ENCODE data around the gene CDK19.
"Not testable (repeated sequence)": the region's sequence is repeated elsewhere in the genome, so short reads cannot be mapped to it uniquely, and the experiment has no call there.

The CDK19 gene

GRCh38 chr6:110841266-110841665 lies 26.0 kb upstream of the CDK19 start:
- no peaks in the 10 kb centered on the region for H3K4me1 ChIP-seq (ENCODE audit: control insufficient read depth in 5 of 5, insufficient read depth in 5 of 5, low read length in 5 of 5)
- no peak overlapping the region for H3K4me3 ChIP-seq (ENCODE audit: low read depth in 1 of 5, low read length in 5 of 5)
- no peak overlapping the region for H3K9ac ChIP-seq (ENCODE audit: low read length in 5 of 5)
- no peaks in the 10 kb centered on the region for H3K27me3 ChIP-seq (ENCODE audit: control insufficient read depth in 5 of 5, insufficient read depth in 4 of 5, low read length in 5 of 5)
- H3K9me3 ChIP-seq (ENCODE audit: control insufficient read depth in 5 of 5, low read length in 5 of 5) = no peaks in the 10 kb centered on the region
- H3K27ac ChIP-seq (ENCODE audit: low read depth, low read length) = no peak overlapping the region
- no peaks in the 10 kb centered on the region for H3K36me3 ChIP-seq (ENCODE audit: control insufficient read depth in 5 of 5, insufficient read depth in 5 of 5, low read length in 5 of 5)

- not testable (repeated sequence) for H3K9me3 ChIP-seq (ENCODE audit: control insufficient read depth in 5 of 5, low read length in 5 of 5); H3K4me3 ChIP-seq (ENCODE audit: low read depth in 1 of 5, low read length in 5 of 5); H3K9ac ChIP-seq (ENCODE audit: low read length in 5 of 5); H3K27ac ChIP-seq (ENCODE audit: low read depth, low read length); H3K36me3 ChIP-seq (ENCODE audit: control insufficient read depth in 5 of 5, insufficient read depth in 5 of 5, low read length in 5 of 5); H3K27me3 ChIP-seq (ENCODE audit: control insufficient read depth in 5 of 5, insufficient read depth in 4 of 5, low read length in 5 of 5); H3K4me1 ChIP-seq (ENCODE audit: control insufficient read depth in 5 of 5, insufficient read depth in 5 of 5, low read length in 5 of 5)
Measured at GRCh38 chr6:110835751-110836150, 20.5 kb upstream of the CDK19 start.

GRCh38 chr6:110833831-110834230 lies 18.6 kb upstream of the CDK19 start:
- Histone ChIP-seq H3K27me3 (ENCODE audit: control insufficient read depth in 5 of 5, insufficient read depth in 4 of 5, low read length in 5 of 5) (no peaks in the 10 kb centered on the region), H3K9ac (ENCODE audit: low read length in 5 of 5) (no peak overlapping the region), H3K4me1 (ENCODE audit: control insufficient read depth in 5 of 5, insufficient read depth in 5 of 5, low read length in 5 of 5) (no peaks in the 10 kb centered on the region), H3K4me3 (ENCODE audit: low read depth in 1 of 5, low read length in 5 of 5) (no peak overlapping the region), H3K9me3 (ENCODE audit: control insufficient read depth in 5 of 5, low read length in 5 of 5) (no peaks in the 10 kb centered on the region), H3K36me3 (ENCODE audit: control insufficient read depth in 5 of 5, insufficient read depth in 5 of 5, low read length in 5 of 5) (no peaks in the 10 kb centered on the region), H3K27ac (ENCODE audit: low read depth, low read length) (no peak overlapping the region)

GRCh38 chr6:110831405-110831804 lies 16.1 kb upstream of the CDK19 start:
- Histone ChIP-seq H3K9ac (ENCODE audit: low read length in 5 of 5) (no peak overlapping the region), H3K9me3 (ENCODE audit: control insufficient read depth in 5 of 5, low read length in 5 of 5) (no peaks in the 10 kb centered on the region), H3K27me3 (ENCODE audit: control insufficient read depth in 5 of 5, insufficient read depth in 4 of 5, low read length in 5 of 5) (no peaks in the 10 kb centered on the region), H3K4me1 (ENCODE audit: control insufficient read depth in 5 of 5, insufficient read depth in 5 of 5, low read length in 5 of 5) (peaks cover 0 to 6% (median 1%) of the 10 kb centered on the region in 5 donors), H3K27ac (ENCODE audit: low read depth, low read length) (no peak overlapping the region), H3K36me3 (ENCODE audit: control insufficient read depth in 5 of 5, insufficient read depth in 5 of 5, low read length in 5 of 5) (no peaks in the 10 kb centered on the region), H3K4me3 (ENCODE audit: low read depth in 1 of 5, low read length in 5 of 5) (no peak overlapping the region)

- Histone ChIP-seq H3K27me3 (ENCODE audit: control insufficient read depth in 5 of 5, insufficient read depth in 4 of 5, low read length in 5 of 5) (no peaks in the 10 kb centered on the region), H3K9ac (ENCODE audit: low read length in 5 of 5) (no peak overlapping the region), H3K9me3 (ENCODE audit: control insufficient read depth in 5 of 5, low read length in 5 of 5) (no peaks in the 10 kb centered on the region), H3K4me1 (ENCODE audit: control insufficient read depth in 5 of 5, insufficient read depth in 5 of 5, low read length in 5 of 5) (peaks cover 0 to 14% (median 8%) of the 10 kb centered on the region in 5 donors), H3K36me3 (ENCODE audit: control insufficient read depth in 5 of 5, insufficient read depth in 5 of 5, low read length in 5 of 5) (no peaks in the 10 kb centered on the region), H3K27ac (ENCODE audit: low read depth, low read length) (no peak overlapping the region), H3K4me3 (ENCODE audit: low read depth in 1 of 5, low read length in 5 of 5) (no peak overlapping the region)
Measured at GRCh38 chr6:110828396-110828795, 13.1 kb upstream of the CDK19 start.

GRCh38 chr6:110826236-110827129 lies 11.2 kb upstream of the CDK19 start:
- no peak overlapping the region for H3K27ac ChIP-seq (ENCODE audit: low read depth, low read length)
- H3K27me3 ChIP-seq (ENCODE audit: control insufficient read depth in 5 of 5, insufficient read depth in 4 of 5, low read length in 5 of 5) = no peaks in the 10 kb centered on the region
- peak overlapping the region in 2 of 5 donors; percentile 24 to 40 for H3K9ac ChIP-seq (ENCODE audit: low read length in 5 of 5)
- peaks cover 0 to 31% (median 21%) of the 10 kb centered on the region in 5 donors for H3K4me1 ChIP-seq (ENCODE audit: control insufficient read depth in 5 of 5, insufficient read depth in 5 of 5, low read length in 5 of 5)
- H3K36me3 ChIP-seq (ENCODE audit: control insufficient read depth in 5 of 5, insufficient read depth in 5 of 5, low read length in 5 of 5) = no peaks in the 10 kb centered on the region
- no peak overlapping the region for H3K4me3 ChIP-seq (ENCODE audit: low read depth in 1 of 5, low read length in 5 of 5)
- no peaks in the 10 kb centered on the region for H3K9me3 ChIP-seq (ENCODE audit: control insufficient read depth in 5 of 5, low read length in 5 of 5)

GRCh38 chr6:110823146-110823545 lies 7.9 kb upstream of the CDK19 start:
- Histone ChIP-seq H3K36me3 (ENCODE audit: control insufficient read depth in 5 of 5, insufficient read depth in 5 of 5, low read length in 5 of 5) (no peaks in the 10 kb centered on the region), H3K27me3 (ENCODE audit: control insufficient read depth in 5 of 5, insufficient read depth in 4 of 5, low read length in 5 of 5) (no peaks in the 10 kb centered on the region), H3K4me1 (ENCODE audit: control insufficient read depth in 5 of 5, insufficient read depth in 5 of 5, low read length in 5 of 5) (peaks cover 0 to 34% (median 31%) of the 10 kb centered on the region in 5 donors), H3K9ac (ENCODE audit: low read length in 5 of 5) (no peak overlapping the region), H3K27ac (ENCODE audit: low read depth, low read length) (no peak overlapping the region), H3K4me3 (ENCODE audit: low read depth in 1 of 5, low read length in 5 of 5) (no peak overlapping the region), H3K9me3 (ENCODE audit: control insufficient read depth in 5 of 5, low read length in 5 of 5) (no peaks in the 10 kb centered on the region)

- Histone ChIP-seq H3K4me3 (ENCODE audit: low read depth in 1 of 5, low read length in 5 of 5) (no peak overlapping the region), H3K9me3 (ENCODE audit: control insufficient read depth in 5 of 5, low read length in 5 of 5) (no peaks in the 10 kb centered on the region), H3K36me3 (ENCODE audit: control insufficient read depth in 5 of 5, insufficient read depth in 5 of 5, low read length in 5 of 5) (no peaks in the 10 kb centered on the region), H3K4me1 (ENCODE audit: control insufficient read depth in 5 of 5, insufficient read depth in 5 of 5, low read length in 5 of 5) (peaks cover 0 to 34% (median 31%) of the 10 kb centered on the region in 5 donors), H3K27me3 (ENCODE audit: control insufficient read depth in 5 of 5, insufficient read depth in 4 of 5, low read length in 5 of 5) (no peaks in the 10 kb centered on the region), H3K27ac (ENCODE audit: low read depth, low read length) (peak overlapping the region; percentile 18), H3K9ac (ENCODE audit: low read length in 5 of 5) (peak overlapping the region in 1 of 5 donors; percentile 46)
Measured at GRCh38 chr6:110822249-110822648, 7.0 kb upstream of the CDK19 start.

- Histone ChIP-seq H3K4me1 (ENCODE audit: control insufficient read depth in 5 of 5, insufficient read depth in 5 of 5, low read length in 5 of 5) (peaks cover 4 to 32% (median 23%) of the 10 kb centered on the region in 5 donors), H3K4me3 (ENCODE audit: low read depth in 1 of 5, low read length in 5 of 5) (no peak overlapping the region), H3K36me3 (ENCODE audit: control insufficient read depth in 5 of 5, insufficient read depth in 5 of 5, low read length in 5 of 5) (no peaks in the 10 kb centered on the region), H3K27ac (ENCODE audit: low read depth, low read length) (no peak overlapping the region), H3K27me3 (ENCODE audit: control insufficient read depth in 5 of 5, insufficient read depth in 4 of 5, low read length in 5 of 5) (no peaks in the 10 kb centered on the region), H3K9ac (ENCODE audit: low read length in 5 of 5) (no peak overlapping the region), H3K9me3 (ENCODE audit: control insufficient read depth in 5 of 5, low read length in 5 of 5) (no peaks in the 10 kb centered on the region)
Measured at GRCh38 chr6:110816677-110817076, 1.4 kb upstream of the CDK19 start.

- Histone ChIP-seq H3K4me3 (ENCODE audit: low read depth in 1 of 5, low read length in 5 of 5) (peak overlapping the region; percentile 75 to 99 (median 82)), H3K9ac (ENCODE audit: low read length in 5 of 5) (peak overlapping the region in 4 of 5 donors; percentile 66 to 89 (median 82)), H3K27me3 (ENCODE audit: control insufficient read depth in 5 of 5, insufficient read depth in 4 of 5, low read length in 5 of 5) (no peaks in the 10 kb centered on the region), H3K36me3 (ENCODE audit: control insufficient read depth in 5 of 5, insufficient read depth in 5 of 5, low read length in 5 of 5) (no peaks in the 10 kb centered on the region), H3K4me1 (ENCODE audit: control insufficient read depth in 5 of 5, insufficient read depth in 5 of 5, low read length in 5 of 5) (peaks cover 4 to 24% (median 16%) of the 10 kb centered on the region in 5 donors), H3K27ac (ENCODE audit: low read depth, low read length) (peak overlapping the region; percentile 78), H3K9me3 (ENCODE audit: control insufficient read depth in 5 of 5, low read length in 5 of 5) (no peaks in the 10 kb centered on the region)
Measured at GRCh38 chr6:110815015-110815410, 256 bp downstream of the CDK19 start.
